UCSD-AML1 (cell line): ENCODE measurements around the gene SGTB.
"Not testable (repeated sequence)": the region's sequence is repeated elsewhere in the genome, so short reads cannot be mapped to it uniquely, and the experiment has no call there.

Experiments used
- DNase-seq: peaks from one replicate; lab custom pipeline; 2025; ENCODE audit not compliant: unreplicated experiment; lab: John Stamatoyannopoulos, UW

The SGTB gene

GRCh38 chr5:65674749-65675148, 47.2 kb downstream of the SGTB start:
- DNase-seq: no peak

GRCh38 chr5:65672796-65673195, 49.1 kb downstream of the SGTB start:
- DNase-seq: no peak

GRCh38 chr5:65668696-65669095, 53.2 kb downstream of the SGTB start:
- DNase-seq: no peak

GRCh38 chr5:65663804-65664521, 57.9 kb downstream of the SGTB start:
- no peak for DNase-seq

- no peak for DNase-seq
Observed at GRCh38 chr5:65654713-65655112, 67.2 kb downstream of the SGTB start.

- DNase-seq: no peak
Observed at GRCh38 chr5:65651144-65651543, 70.8 kb downstream of the SGTB start.

GRCh38 chr5:65647941-65648340, 74.0 kb downstream of the SGTB start:
- DNase-seq: no peak

GRCh38 chr5:65646938-65647337, 75.0 kb downstream of the SGTB start:
- no peak for DNase-seq

- DNase-seq: no peak
Observed at GRCh38 chr5:65640240-65640639, 81.7 kb downstream of the SGTB start.

GRCh38 chr5:65630981-65631380, 90.9 kb downstream of the SGTB start:
- DNase-seq: no peak

- DNase-seq: no peak
Observed at GRCh38 chr5:65625743-65626142, 96.2 kb downstream of the SGTB start.

GRCh38 chr5:65624571-65625555, 97.0 kb downstream of the SGTB start, which contains the start of the genes SHLD3 and TRAPPC13:
Gene SHLD3 (plus strand): TSS chr5:65625027. CDS start chr5:65629588, 4,561 bp downstream.
Gene TRAPPC13 (plus strand): TSS chr5:65625027. CDS start chr5:65625061, 34 bp downstream.
- peak; percentile 67 for DNase-seq

GRCh38 chr5:65624025-65624570, 97.8 kb downstream of the SGTB start, which contains the start of gene TRIM23:
Gene TRIM23 (minus strand): TSS chr5:65624333. CDS start chr5:65624274, 59 bp downstream.
- DNase-seq: peak; percentile 91

- no peak for DNase-seq
Observed at GRCh38 chr5:65623482-65623881, 98.4 kb downstream of the SGTB start.

- DNase-seq: not testable (repeated sequence)
Observed at GRCh38 chr5:65621961-65622360, 99.9 kb downstream of the SGTB start.

- no peak for DNase-seq
Observed at GRCh38 chr5:65620021-65620420, 101.9 kb downstream of the SGTB start.
